AG04449 (cell line): ENCODE results near the gene AGO1.

Experiments
- CTCF ChIA-PET: fragments of 350-600 bp; formaldehyde crosslinking; extraction: SDS; loops from one replicate; lab custom pipeline; 2021; ENCODE audit warnings: antibody characterized with exemption; lab: Yijun Ruan, JAX
- POLR2A ChIA-PET: fragments of 400-600, 350-600 bp; formaldehyde crosslinking; extraction: SDS; loops from one replicate; lab custom pipeline; 2020; ENCODE audit warnings: antibody characterized with exemption, inconsistent platforms; lab: Yijun Ruan, JAX
- DNase-seq: peaks from one replicate; pipeline ENCODE4 v3.0.0-alpha.2; 2010; ENCODE audit warnings: low read depth, low spot score
- H3K4me3 ChIP-seq: 2 replicates; pipeline ENCODE4 v1.5.1; 2011; ENCODE audit warnings: low read depth, mild to moderate bottlenecking, control low read depth, low read length
- TF ChIP-seq, protein P1 (sequence below): IDR thresholded peaks from one replicate; pipeline ENCODE4 v1.5.1; 2011; ENCODE audit warnings: mild to moderate bottlenecking, moderate library complexity, low read length, control low read depth, inconsistent platforms; ENCODE audit not compliant: insufficient read depth; ENCODE audit errors: missing control alignments

The AGO1 gene

GRCh38 chr1:35838693-35839245 lies 44.2 kb upstream of the AGO1 start:
- CTCF ChIA-PET: no interaction called here
- H3K4me3 ChIP-seq: no peak overlapping the region
- DNase-seq: no peak
- POLR2A ChIA-PET: no interaction called here
- TF ChIP-seq, protein P1, sequence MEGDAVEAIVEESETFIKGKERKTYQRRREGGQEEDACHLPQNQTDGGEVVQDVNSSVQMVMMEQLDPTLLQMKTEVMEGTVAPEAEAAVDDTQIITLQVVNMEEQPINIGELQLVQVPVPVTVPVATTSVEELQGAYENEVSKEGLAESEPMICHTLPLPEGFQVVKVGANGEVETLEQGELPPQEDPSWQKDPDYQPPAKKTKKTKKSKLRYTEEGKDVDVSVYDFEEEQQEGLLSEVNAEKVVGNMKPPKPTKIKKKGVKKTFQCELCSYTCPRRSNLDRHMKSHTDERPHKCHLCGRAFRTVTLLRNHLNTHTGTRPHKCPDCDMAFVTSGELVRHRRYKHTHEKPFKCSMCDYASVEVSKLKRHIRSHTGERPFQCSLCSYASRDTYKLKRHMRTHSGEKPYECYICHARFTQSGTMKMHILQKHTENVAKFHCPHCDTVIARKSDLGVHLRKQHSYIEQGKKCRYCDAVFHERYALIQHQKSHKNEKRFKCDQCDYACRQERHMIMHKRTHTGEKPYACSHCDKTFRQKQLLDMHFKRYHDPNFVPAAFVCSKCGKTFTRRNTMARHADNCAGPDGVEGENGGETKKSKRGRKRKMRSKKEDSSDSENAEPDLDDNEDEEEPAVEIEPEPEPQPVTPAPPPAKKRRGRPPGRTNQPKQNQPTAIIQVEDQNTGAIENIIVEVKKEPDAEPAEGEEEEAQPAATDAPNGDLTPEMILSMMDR: no peak

GRCh38 chr1:35844826-35845225 lies 38.2 kb upstream of the AGO1 start:
- POLR2A ChIA-PET: no interaction called here
- DNase-seq: no peak
- no peak overlapping the region for H3K4me3 ChIP-seq
- TF ChIP-seq, protein P1: no peak
- CTCF ChIA-PET: no interaction called here

DNA sequence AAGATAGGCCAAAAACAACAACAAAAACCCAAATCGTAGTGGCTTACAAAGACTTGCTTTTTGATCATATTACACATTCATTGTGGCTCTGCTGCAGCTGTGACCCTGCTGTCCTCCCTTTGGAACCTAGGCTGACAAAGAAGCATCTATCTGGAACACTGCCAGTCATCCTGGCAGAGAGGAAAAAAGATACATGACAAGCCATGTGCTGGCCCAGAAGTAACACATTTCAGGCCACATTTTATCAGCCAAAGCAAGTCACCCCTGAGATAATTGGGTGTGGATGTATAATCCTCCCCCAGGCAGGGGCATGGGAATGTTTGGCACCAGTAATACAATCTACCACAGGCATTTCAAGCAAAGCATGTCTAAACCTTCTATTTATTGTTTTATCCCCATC lies 37.2 kb upstream of the AGO1 start:
- no peak for DNase-seq
- ChIA-PET CTCF (no interaction called here), POLR2A (no interaction called here)
- no peak overlapping the region for H3K4me3 ChIP-seq
- TF ChIP-seq, protein P1: no peak

DNA sequence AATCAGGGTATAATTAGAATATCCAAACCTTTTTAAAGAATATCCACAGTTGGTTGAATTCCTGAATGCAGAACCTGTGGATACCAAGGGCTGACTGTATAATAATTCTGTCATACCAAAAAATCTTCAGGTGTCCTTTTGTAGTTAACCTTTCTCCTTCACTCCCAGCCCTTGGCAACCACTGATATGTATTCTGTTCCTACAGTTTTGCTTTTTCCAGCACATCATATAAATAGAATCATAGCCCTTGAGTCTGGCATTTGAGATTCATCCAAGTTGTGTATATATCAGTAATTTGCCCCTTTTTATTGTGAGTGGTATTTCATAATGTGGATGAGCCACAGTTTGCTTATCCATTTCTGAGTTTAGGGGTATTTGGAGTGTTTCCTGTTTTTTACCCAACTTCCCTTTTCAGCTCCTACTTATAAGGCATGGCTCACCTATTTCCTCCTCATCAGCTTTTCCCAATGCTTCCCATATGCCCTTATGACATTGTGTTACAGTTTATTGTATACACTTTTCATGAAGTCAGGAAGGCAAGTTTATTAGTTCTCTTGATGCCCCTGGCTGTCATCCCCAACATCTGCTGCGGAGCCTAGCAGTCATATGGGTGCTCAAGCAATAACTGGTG lies 35.0 kb upstream of the AGO1 start:
- H3K4me3 ChIP-seq: no peak overlapping the region
- ChIA-PET CTCF (interaction anchor here (1.5 to 2.1 kb wide), 2 partner anchors 10 to 35 kb away, joined by 5 to 6 read pairs; partner anchors contain the start of gene AGO1), POLR2A (no interaction called here)
- TF ChIP-seq, protein P1: no peak
- DNase-seq: no peak

DNA sequence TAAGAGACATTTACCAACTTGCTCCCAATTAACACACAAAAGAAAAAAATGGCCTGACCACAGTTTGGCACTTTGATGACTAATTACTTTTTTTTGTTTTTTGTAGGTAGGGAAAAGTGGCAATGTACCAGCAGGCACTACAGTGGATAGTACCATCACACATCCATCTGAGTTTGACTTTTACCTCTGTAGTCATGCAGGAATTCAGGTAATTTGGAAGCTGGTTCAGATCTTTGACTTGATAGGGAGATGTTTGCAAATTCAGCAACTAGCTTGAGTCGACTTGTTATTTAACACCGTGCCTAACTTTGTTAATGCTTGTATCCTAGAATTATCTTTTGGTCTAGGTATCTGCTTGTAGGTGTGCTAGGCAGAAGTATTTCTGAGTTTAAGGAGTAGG lies 33.0 kb upstream of the AGO1 start:
- no peak for DNase-seq
- TF ChIP-seq, protein P1: no peak
- POLR2A ChIA-PET: no interaction called here
- CTCF ChIA-PET: interaction anchor here (2.1 kb wide), 1 partner anchor 33 kb away, joined by 6 read pairs; the partner anchor contains the start of gene AGO1
- no peak overlapping the region for H3K4me3 ChIP-seq

GRCh38 chr1:35850716-35851115 lies 32.3 kb upstream of the AGO1 start:
- H3K4me3 ChIP-seq: no peak overlapping the region
- TF ChIP-seq, protein P1: no peak
- CTCF ChIA-PET: interaction anchor here (1.1 to 1.8 kb wide), 4 partner anchors 17 to 135 kb away, joined by 3 to 6 read pairs (median 4); partner anchors contain the start of gene AGO1
- DNase-seq: no peak
- POLR2A ChIA-PET: interaction anchor here (0.6 kb wide), 1 partner anchor 803 kb away, joined by 3 read pairs; no protein-coding TSS in a partner anchor
